Stimulated activated CD4-positive, alpha-beta T cell treated with anti-CD3 and anti-CD28 coated beads, Interleukin-15, amount 100 ng/mL, for 24 hours (primary cell): Measurements from ENCODE around the gene CPLX1.
"Not testable (repeated sequence)": the region's sequence is repeated elsewhere in the genome, so short reads cannot be mapped to it uniquely, and the experiment has no call there.

Experiments
- DNase-seq: peaks from one replicate; pipeline ENCODE4 v3.0.0-alpha.2; 2020

CPLX1 gene

GRCh38 chr4:774419-775092 is 51.4 kb downstream of the CPLX1 start:
- not testable (repeated sequence) for DNase-seq

DNA sequence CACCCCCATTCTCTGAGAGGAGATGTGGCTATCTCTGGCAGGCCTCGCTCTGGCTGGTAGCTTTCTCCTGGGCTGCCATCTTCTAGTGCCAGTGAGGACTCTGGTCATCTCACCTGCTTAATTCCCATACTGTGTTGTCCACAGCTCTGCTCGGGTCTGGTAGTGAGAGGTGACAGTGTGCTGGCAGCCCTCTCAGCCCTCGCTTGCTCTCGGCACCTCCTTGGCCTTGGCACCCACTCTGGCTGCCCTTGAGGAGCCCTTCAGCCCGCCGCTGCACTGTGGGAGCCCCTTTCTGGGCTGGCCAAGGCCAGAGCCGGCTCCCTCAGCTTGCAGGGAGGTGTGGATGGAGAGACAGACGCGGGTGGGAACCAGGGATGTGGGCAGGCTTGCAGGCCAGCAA is 52.7 kb downstream of the CPLX1 start:
- DNase-seq, result no peak

- no peak for DNase-seq
Measured at GRCh38 chr4:772776-773175, 53.2 kb downstream of the CPLX1 start.

GRCh38 chr4:772118-772517 is 53.8 kb downstream of the CPLX1 start:
- DNase-seq, result no peak

- DNase-seq, result no peak
Measured at GRCh38 chr4:771464-771863, 54.5 kb downstream of the CPLX1 start.

DNA sequence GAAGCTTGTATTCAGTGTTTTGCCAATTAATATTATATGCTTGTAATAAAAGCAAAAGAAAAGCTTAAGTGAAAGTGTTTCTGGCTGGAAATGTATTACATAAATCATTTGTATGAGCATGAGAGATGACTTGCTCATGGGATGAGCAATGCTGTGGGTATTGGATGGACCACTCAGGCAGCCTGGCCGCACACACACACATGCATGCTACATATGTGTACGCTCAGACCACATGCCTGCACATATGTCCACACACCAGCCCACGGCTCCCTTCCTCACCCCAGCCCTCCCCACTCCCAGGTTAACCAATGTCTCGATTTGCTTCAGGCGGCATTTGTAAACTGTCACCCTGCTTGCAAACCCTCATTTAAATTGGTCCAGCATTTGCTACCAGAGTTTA is 55.9 kb downstream of the CPLX1 start:
- no peak for DNase-seq

- no peak for DNase-seq
Measured at GRCh38 chr4:769511-769910, 56.4 kb downstream of the CPLX1 start.

DNA sequence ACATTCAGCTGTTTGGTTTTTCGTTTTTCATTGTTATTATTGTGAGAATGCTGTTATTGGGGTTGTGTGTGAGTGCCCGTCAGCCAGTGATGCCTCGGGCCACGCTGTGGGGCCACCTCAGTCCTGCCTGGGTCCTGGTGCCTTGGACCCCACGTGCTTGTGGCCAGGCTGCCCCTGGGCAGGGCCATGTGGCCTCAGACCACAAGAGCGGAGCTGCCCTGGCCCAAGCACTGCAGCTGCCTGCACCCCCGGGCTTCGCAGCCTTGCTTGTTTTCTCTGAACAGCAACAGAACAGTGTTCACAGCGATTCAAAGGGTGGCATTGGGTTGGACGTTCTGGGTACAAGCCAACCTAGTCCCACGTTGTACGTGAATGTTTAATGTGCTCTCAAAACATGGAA is 56.9 kb downstream of the CPLX1 start:
- no peak for DNase-seq

- DNase-seq, result no peak
Measured at GRCh38 chr4:768076-768475, 57.9 kb downstream of the CPLX1 start.

- no peak for DNase-seq
Measured at GRCh38 chr4:766559-767283, 59.2 kb downstream of the CPLX1 start.

DNA sequence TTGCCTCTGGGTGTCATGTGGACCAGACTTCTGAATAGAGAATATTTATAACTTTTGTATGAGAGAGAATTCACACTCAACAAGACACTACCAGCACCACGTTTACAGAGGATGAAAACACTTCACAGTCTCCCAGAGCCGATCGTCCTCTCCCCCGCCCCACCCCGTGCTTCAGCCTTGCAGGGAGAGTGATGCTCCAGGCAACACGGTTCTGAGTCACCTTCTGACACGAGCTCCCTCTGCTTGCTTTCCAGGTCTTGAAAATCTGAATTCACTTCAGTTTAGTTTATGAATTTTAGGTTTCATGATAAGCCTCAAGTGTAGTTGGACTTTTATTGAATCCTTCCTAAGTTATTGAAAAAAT is 59.8 kb downstream of the CPLX1 start:
- DNase-seq, result no peak

DNA sequence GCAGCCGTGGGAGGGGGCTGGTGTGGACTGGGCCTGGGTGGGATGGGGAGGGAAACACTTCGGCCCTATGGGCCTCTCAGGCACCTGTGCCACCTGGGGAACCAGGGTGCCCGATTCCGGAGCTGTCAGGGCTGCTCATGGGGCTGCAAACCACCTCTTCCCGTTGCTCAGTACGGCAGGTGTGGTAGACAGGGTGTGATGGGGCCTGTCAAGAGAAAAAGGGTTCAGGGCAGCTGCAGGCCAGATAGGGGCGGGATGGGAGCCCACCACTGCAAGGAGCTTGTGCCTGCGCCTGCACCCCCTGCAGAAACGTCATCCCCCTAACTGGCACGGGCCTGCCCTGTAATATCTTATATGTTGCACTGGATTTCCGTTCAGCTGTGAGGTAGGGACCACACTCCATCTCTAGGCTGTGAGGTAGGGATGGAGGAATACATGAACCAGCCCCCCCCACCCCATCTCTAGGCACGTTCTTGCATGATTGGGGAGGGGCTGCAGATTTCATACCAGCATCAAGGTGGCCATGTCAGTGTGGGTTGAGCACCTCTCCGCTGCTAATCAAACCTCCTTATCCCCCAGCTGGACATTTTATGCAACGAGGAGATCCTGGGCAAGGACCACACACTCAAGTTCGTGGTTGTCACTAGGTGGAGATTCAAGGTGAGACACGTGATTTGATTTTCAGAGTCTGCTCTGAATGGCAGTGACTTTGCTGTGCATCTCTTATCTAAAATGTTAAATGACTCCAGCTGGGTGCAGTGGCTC is 61.3 kb downstream of the CPLX1 start:
- no peak for DNase-seq

DNA sequence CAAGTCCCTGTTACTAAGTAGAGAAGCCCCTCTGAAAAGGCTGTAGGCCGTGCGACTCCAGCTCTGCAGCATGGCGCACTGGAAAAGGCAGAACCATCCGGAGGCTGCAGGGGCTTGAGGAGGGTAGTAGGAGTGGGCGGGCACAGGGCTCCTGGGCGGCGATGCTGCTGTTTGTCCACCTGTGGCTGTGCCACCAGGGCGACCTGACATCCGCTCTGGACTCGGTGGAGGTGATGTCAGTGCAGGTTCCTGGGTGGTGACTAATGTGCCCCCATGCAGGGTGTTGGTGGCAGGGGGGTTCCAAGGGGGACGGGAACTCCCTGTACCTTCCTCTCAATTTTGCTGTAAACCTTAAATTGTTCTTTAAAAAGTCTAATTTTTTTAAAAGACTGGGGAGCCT is 62.0 kb downstream of the CPLX1 start:
- DNase-seq, result no peak

DNA sequence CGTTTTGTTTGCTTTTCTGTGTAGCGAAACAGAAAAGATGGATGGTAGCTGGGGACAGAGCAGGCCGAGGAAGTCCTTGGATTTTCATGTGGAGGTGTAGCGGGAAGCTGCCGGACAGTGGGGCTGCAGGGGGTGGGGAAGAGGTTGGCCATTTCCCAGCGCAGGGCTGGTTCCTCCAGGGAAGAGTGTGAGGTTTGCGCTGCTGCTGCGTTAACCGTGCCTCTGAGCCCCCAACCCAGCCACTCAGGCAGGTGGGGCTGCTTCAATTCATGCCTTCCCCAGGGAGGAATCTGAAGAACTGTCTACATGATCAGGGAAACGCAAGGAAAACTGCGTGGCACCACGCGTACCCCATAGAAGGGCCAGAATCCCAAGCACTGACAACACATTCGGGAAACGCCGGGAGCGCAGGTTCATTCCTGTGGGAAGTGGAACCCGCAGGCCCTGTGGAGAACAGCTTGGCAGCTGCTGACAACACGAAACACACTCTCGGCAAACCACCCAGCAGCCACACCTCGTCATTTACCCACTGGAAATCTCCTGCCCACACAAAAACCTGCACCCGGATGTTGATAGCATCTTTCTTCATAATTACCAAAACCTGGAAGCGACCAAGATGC is 62.6 kb downstream of the CPLX1 start:
- DNase-seq, result no peak

GRCh38 chr4:762211-763190 is 63.4 kb downstream of the CPLX1 start:
- no peak for DNase-seq

DNA sequence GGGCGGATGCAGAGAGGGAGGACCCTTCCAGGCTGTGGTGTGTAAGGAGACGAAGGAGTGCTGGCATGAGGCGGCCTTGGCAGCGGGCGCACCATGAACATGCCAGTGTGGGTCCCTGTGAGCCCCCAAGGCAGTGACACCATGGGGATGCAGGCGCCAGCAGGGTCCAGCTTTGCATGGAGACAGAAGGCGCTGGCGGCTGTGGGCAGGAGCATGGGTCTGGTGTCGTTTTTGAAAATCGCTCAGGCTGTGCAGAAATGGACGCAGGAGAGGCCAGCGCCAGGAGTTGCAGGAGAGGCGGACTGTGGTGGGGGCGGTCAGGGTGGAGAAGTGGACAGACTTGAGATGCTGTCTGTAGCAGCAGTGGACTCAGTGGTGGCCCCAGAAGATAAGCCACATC is 64.2 kb downstream of the CPLX1 start:
- DNase-seq, result no peak

DNA sequence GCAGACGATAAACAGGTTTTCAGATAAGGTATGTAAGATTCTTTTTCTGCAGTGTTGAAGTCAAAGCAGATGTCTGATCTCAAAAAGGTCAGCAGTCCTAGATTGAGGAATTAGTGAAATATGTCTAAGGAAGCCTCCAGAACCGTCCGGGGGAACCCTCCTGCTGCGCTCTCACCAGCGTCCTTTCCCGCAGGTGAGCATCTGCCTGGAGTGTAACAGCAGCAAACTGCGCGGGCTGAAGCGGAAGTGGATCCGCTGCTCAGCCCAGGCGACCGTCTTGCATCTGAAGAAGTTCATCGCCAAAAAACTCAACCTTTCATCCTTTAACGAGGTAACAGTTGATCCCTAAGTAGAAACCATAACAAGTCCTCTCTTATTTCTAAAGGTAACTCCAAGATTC is 64.8 kb downstream of the CPLX1 start:
- no peak for DNase-seq

DNA sequence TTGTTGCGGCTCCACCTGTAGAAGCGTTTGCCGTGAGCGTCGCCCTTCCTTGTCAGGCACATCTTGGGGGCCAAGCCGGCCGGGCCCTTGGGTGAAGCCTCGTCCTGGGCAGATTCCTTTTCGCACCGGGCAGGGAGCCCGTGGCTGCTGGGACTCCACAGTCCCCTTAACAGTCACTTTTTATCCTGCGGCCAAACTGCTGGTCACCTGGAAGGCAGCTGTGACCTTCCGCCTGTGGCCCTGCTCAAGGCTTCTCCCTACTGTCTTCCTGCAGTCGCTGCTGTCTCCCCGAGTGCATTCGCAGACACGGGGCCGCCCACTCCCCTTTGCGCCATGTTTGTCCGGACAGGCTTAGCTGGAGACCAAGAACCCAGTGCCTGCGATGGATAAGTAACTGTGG is 65.3 kb downstream of the CPLX1 start:
- DNase-seq, result no peak

- DNase-seq, result not testable (repeated sequence)
Measured at GRCh38 chr4:759810-760209, 66.1 kb downstream of the CPLX1 start.

DNA sequence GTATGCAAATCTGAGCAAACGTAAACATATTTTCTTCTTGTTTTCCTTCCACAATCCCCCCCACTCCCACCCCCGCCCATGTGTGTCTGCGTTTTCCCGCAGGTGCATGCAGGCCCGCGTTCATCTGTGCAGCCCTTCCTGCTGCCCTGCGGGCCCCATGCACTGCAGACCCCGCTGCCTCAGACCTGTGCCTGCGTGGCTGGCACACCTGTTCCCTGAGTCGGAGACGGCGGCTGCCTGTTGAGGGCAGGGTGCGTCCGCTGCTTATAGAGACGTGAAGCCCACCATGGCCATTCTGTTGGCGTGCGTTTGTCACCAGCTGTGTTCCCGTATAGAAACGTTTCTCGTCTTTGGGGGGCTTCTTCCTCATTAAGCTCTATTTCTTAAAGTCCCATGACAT is 68.8 kb downstream of the CPLX1 start:
- DNase-seq, result no peak

DNA sequence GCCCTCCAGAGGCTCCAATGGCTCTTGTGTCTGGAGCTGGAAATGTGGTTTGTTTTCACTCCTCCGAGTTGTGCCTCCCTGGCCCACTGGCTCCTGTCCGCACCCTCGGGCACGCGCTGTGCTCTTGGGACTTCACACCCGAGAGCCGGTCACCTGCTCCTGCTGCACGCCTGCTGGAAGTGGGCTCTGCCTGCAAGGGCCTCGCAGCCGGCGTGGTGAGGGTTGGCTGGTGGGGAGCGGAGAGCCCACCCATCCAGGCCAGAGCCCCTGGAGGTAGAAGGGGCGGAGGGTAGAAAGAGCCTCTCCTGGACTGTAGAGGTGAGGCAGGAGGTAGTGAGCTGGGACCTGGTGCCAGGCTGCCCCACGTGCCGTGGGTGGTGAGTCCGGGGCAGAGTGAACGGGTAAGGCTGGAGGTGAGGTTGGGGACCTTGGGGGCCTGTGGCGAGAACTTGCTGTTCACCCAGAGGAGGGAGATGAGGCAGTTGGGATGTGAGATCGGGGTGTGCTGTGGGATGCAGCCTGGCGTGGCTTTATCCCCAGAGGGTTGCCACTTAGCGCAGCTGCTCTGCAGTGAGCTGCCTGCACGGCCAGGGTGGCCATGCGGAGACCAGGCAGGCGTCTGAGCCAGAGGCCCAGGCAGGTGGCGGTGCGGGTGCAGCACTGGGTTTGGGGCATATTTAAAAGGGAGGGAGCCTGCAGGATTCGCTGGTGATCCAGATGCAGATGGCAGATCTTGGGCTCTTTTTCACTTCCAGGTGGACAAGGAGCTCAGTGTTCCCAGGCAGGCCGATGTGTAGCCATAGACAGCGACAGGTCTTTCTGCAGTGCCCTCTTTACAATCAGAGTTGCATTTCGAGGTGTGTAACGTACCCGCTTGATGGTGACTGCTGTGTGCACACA is 71.5 kb downstream of the CPLX1 start:
- no peak for DNase-seq
